Mesendoderm (in vitro differentiated cells): ENCODE measurements around the gene RASA2.

Experiments used
- DNase-seq: peaks from one replicate; pipeline ENCODE4 v3.0.0; 2013
- H2AK5ac ChIP-seq: 2 replicates; pipeline ENCODE4 v1.6.1; 2013; ENCODE audit warnings: low read length, inconsistent platforms
- H2BK120ac ChIP-seq: 2 replicates; pipeline ENCODE4 v1.6.1; 2013; ENCODE audit warnings: low read depth, mild to moderate bottlenecking, low read length, moderate library complexity, mixed read lengths
- H2BK15ac ChIP-seq: replicated peaks from 2 replicates; pipeline ENCODE4 v1.6.1; 2013; ENCODE audit warnings: low read depth, mild to moderate bottlenecking, moderate library complexity
- H2BK5ac ChIP-seq: 2 replicates; pipeline ENCODE4 v1.6.1; 2013; ENCODE audit warnings: low read length, inconsistent platforms
- H3K18ac ChIP-seq: 2 replicates; pipeline ENCODE4 v1.6.1; 2013; ENCODE audit warnings: mild to moderate bottlenecking, low read length, mixed read lengths
- H3K23ac ChIP-seq: one replicate; pipeline ENCODE4 v1.6.1; 2013; ENCODE audit warnings: low read length
- H3K27ac ChIP-seq: 2 replicates; pipeline ENCODE4 v1.5.1; 2013; ENCODE audit warnings: low read depth, mild to moderate bottlenecking, inconsistent platforms, low read length, moderate library complexity
- H3K27me3 ChIP-seq: 2 replicates; pipeline ENCODE4 v1.6.1; 2013; ENCODE audit warnings: low read length, control low read depth, mild to moderate bottlenecking, inconsistent platforms; ENCODE audit not compliant: insufficient read depth, poor library complexity
- H3K36me3 ChIP-seq: 2 replicates; pipeline ENCODE4 v1.6.1; 2013; ENCODE audit warnings: low read length, inconsistent platforms; ENCODE audit not compliant: control insufficient read depth, insufficient read depth
- H3K4ac ChIP-seq: one replicate; pipeline ENCODE4 v1.6.1; 2013; ENCODE audit warnings: low read depth, mild to moderate bottlenecking, low read length, moderate library complexity
- H3K4me1 ChIP-seq: 2 replicates; pipeline ENCODE4 v1.6.1; 2013; ENCODE audit warnings: low read depth, low read length, inconsistent platforms; ENCODE audit not compliant: control insufficient read depth
- H3K4me2 ChIP-seq: 2 replicates; pipeline ENCODE4 v1.6.1; 2013; ENCODE audit warnings: low read length
- H3K4me3 ChIP-seq: 2 replicates; pipeline ENCODE4 v1.5.1; 2013; ENCODE audit warnings: mild to moderate bottlenecking, low read length
- H3K56ac ChIP-seq: one replicate; pipeline ENCODE4 v1.6.1; 2013; ENCODE audit warnings: low read length
- H3K79me1 ChIP-seq: 2 replicates; pipeline ENCODE4 v1.6.1; 2013; ENCODE audit warnings: low read length, inconsistent platforms
- H3K79me2 ChIP-seq: 2 replicates; pipeline ENCODE4 v1.6.1; 2013; ENCODE audit warnings: mild to moderate bottlenecking, low read length; ENCODE audit not compliant: control insufficient read depth, insufficient read depth
- H3K9ac ChIP-seq: 2 replicates; pipeline ENCODE4 v1.6.1; 2013; ENCODE audit warnings: low read length, inconsistent platforms
- H4K5ac ChIP-seq: one replicate; pipeline ENCODE4 v1.6.1; 2013; ENCODE audit warnings: low read length
- H4K8ac ChIP-seq: one replicate; pipeline ENCODE4 v1.6.1; 2013; ENCODE audit warnings: low read depth, mild to moderate bottlenecking, control low read depth, low read length, moderate library complexity
- WGBS: extraction: QIAGEN DNeasy Blood & Tissue Kit; methylation state at CpG from one replicate; pipeline ENCODE4 v1.1.7; 2013; ENCODE audit warnings: low lambda C conversion rate, missing lambda C conversion rate; ENCODE audit not compliant: insufficient coverage; ENCODE audit errors: extremely low coverage; 5-methylcytosine and 5-hydroxymethylcytosine counted together

Gene RASA2

GRCh38 chr3:141561426-141562034 lies 74.7 kb downstream of the RASA2 start:
- Histone ChIP-seq H3K79me1 (no peaks in the 10 kb centered on the region), H3K4me1 (no peaks in the 10 kb centered on the region), H2BK120ac (no peak overlapping the region), H3K18ac (no peak overlapping the region), H4K8ac (no peak overlapping the region), H3K4me3 (no peak overlapping the region), H3K36me3 (no peaks in the 10 kb centered on the region), H2BK15ac (no peak overlapping the region), H3K27me3 (no peaks in the 10 kb centered on the region), H3K23ac (no peak overlapping the region), H2BK5ac (no peak overlapping the region), H3K4ac (no peak overlapping the region), H3K56ac (no peak overlapping the region), H3K79me2 (no peaks in the 10 kb centered on the region), H2AK5ac (no peak overlapping the region), H4K5ac (no peak overlapping the region), H3K4me2 (no peak overlapping the region), H3K27ac (no peak overlapping the region), H3K9ac (no peak overlapping the region)
- no CpG with 5 or more reads among the region's 2 CpGs for WGBS
- DNase-seq, result peak; percentile 62

DNA sequence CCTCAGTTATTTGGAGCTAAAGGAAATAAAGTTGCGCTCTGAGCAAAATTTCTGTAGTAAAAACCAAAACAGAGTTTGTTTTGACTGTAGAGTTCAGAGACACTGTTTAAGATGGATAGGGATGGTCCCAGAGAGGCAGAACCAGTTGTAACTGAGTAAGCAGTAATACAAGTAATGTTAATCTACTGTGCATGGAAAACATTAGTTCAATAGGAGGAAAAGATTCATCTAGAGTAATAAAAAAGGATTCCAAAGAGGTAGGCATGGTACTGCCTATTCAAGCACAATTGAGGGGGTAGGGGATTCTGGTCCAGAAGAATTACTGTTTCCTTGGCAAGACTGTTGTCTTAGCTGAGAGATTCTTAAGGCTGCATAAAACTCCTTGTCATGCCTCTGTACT lies 77.4 kb downstream of the RASA2 start:
- no peak overlapping the region for H2AK5ac ChIP-seq
- H3K36me3 ChIP-seq, result no peaks in the 10 kb centered on the region
- no peak overlapping the region for H3K18ac ChIP-seq
- H4K8ac ChIP-seq, result no peak overlapping the region
- no peak overlapping the region for H3K23ac ChIP-seq
- H2BK120ac ChIP-seq, result no peak overlapping the region
- no peak overlapping the region for H3K9ac ChIP-seq
- H3K56ac ChIP-seq, result no peak overlapping the region
- no peaks in the 10 kb centered on the region for H3K79me2 ChIP-seq
- no CpG with 5 or more reads among the region's 1 CpG for WGBS
- H3K4me3 ChIP-seq, result no peak overlapping the region
- no peak overlapping the region for H3K4me2 ChIP-seq
- H3K4ac ChIP-seq, result no peak overlapping the region
- no peak overlapping the region for H2BK15ac ChIP-seq
- no peaks in the 10 kb centered on the region for H3K27me3 ChIP-seq
- no peaks in the 10 kb centered on the region for H3K79me1 ChIP-seq
- no peak for DNase-seq
- no peak overlapping the region for H2BK5ac ChIP-seq
- H4K5ac ChIP-seq, result no peak overlapping the region
- no peak overlapping the region for H3K27ac ChIP-seq
- H3K4me1 ChIP-seq, result no peaks in the 10 kb centered on the region

DNA sequence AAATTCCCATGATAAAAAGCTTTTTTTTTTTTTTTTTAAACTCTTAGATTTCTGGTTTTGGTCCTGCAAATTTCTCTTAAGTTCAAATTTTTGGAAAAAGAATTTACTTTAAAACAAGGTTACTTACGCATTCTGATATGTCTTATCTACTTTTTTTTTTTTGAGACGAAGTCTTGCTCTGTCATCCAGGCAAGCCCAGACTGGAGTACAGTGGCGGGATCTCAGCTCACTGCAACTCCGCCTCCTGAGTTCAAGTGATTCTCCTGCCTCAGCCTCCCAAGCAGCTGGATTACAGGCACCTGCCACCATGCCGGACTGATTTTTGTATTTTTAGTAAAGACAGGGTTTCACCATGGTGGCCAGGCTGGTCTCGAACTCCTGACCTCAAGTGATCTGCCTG lies 83.2 kb downstream of the RASA2 start:
- no peaks in the 10 kb centered on the region for H3K4me1 ChIP-seq
- no peak overlapping the region for H3K4me2 ChIP-seq
- WGBS, result no CpG with 5 or more reads among the region's 6 CpGs
- H3K79me1 ChIP-seq, result no peaks in the 10 kb centered on the region
- no peak overlapping the region for H3K4ac ChIP-seq
- H2BK120ac ChIP-seq, result no peak overlapping the region
- no peaks in the 10 kb centered on the region for H3K27me3 ChIP-seq
- H3K56ac ChIP-seq, result no peak overlapping the region
- no peak overlapping the region for H4K5ac ChIP-seq
- no peak overlapping the region for H3K27ac ChIP-seq
- H2BK15ac ChIP-seq, result no peak overlapping the region
- no peak for DNase-seq
- no peak overlapping the region for H4K8ac ChIP-seq
- peaks cover 2% of the 10 kb centered on the region for H3K36me3 ChIP-seq
- H2BK5ac ChIP-seq, result no peak overlapping the region
- H3K18ac ChIP-seq, result no peak overlapping the region
- no peak overlapping the region for H3K23ac ChIP-seq
- no peak overlapping the region for H3K4me3 ChIP-seq
- no peaks in the 10 kb centered on the region for H3K79me2 ChIP-seq
- H3K9ac ChIP-seq, result no peak overlapping the region
- H2AK5ac ChIP-seq, result no peak overlapping the region

GRCh38 chr3:141575879-141576743 lies 89.3 kb downstream of the RASA2 start:
- no peak overlapping the region for H2AK5ac ChIP-seq
- no peak overlapping the region for H4K5ac ChIP-seq
- no peaks in the 10 kb centered on the region for H3K79me1 ChIP-seq
- no peaks in the 10 kb centered on the region for H3K4me1 ChIP-seq
- H2BK120ac ChIP-seq, result no peak overlapping the region
- H3K4ac ChIP-seq, result no peak overlapping the region
- whole genome bisulfite sequencing, result no CpG with 5 or more reads among the region's 13 CpGs
- H3K9ac ChIP-seq, result no peak overlapping the region
- H3K36me3 ChIP-seq, result peaks cover 2% of the 10 kb centered on the region
- no peak overlapping the region for H3K56ac ChIP-seq
- H3K4me2 ChIP-seq, result no peak overlapping the region
- H2BK15ac ChIP-seq, result no peak overlapping the region
- no peak overlapping the region for H3K4me3 ChIP-seq
- H3K79me2 ChIP-seq, result no peaks in the 10 kb centered on the region
- no peak overlapping the region for H3K23ac ChIP-seq
- H3K27me3 ChIP-seq, result no peaks in the 10 kb centered on the region
- H2BK5ac ChIP-seq, result no peak overlapping the region
- H4K8ac ChIP-seq, result no peak overlapping the region
- H3K18ac ChIP-seq, result no peak overlapping the region
- peak; percentile 33 for DNase-seq
- H3K27ac ChIP-seq, result no peak overlapping the region

GRCh38 chr3:141576744-141577052 lies 89.9 kb downstream of the RASA2 start:
- Histone ChIP-seq H3K4me3 (no peak overlapping the region), H3K79me1 (no peaks in the 10 kb centered on the region), H2AK5ac (no peak overlapping the region), H3K23ac (no peak overlapping the region), H2BK120ac (no peak overlapping the region), H3K56ac (no peak overlapping the region), H4K5ac (no peak overlapping the region), H3K4ac (no peak overlapping the region), H2BK15ac (no peak overlapping the region), H3K4me1 (no peaks in the 10 kb centered on the region), H4K8ac (no peak overlapping the region), H3K18ac (no peak overlapping the region), H3K79me2 (no peaks in the 10 kb centered on the region), H2BK5ac (no peak overlapping the region), H3K27me3 (no peaks in the 10 kb centered on the region), H3K4me2 (no peak overlapping the region), H3K27ac (no peak overlapping the region), H3K36me3 (no peaks in the 10 kb centered on the region), H3K9ac (no peak overlapping the region)
- no peak for DNase-seq
- WGBS, result no CpG with 5 or more reads among the region's 1 CpG
